ENCODE measurements around the gene POFUT1. TPM values are rescaled to one million over a fixed set of nuclear protein-coding genes. Genes with fewer than 3 reads are reported as not detected.

The POFUT1 gene
- total RNA-seq, 3 donors from 2014 or later (not counting 1 experiment from before 2014, with no cell fraction given) = 9.7 to 14.5 (median 13.2) TPM

DNA sequence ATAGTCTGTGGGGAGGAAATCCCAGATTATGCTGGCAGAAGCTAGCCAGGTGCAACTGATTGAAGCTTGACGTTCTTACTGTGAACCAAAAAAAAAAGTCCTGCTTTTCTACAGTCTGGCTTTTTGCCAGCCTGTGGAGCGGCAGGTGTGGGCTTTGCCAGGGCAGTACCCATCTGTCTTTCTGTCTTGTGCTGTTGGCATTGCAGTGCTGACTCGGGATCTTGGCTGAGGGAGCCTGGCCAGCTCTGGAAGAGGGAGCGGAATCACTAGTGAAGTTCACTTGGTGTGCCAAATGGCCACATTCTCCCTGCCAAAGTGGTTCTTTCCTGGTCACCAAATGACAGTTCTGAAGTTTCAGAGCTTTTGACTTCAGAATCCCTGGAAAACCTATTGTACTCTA, 74.8 kb downstream of the POFUT1 start:
- Mint-ChIP-seq H3K36me3 (no peaks in the 10 kb centered on the region), H3K4me3 (no peak overlapping the region), H3K9me3 (no peaks in the 10 kb centered on the region), H3K4me1 (peaks cover 31 to 38% of the 10 kb centered on the region in 2 donors), H3K27me3 (ENCODE audit: low read depth in 2 of 2) (no peaks in the 10 kb centered on the region), H3K27ac (no peak overlapping the region)
- intact Hi-C loops (cut with micrococcal nuclease) = no loop called here
- no peak for TF ChIP-seq CTCF (IDR thresholded peaks at IDR 0.05)
- DNase-seq (no peak), ATAC-seq (no peak)
- H3K9me3 ChIP-seq (ENCODE audit: control insufficient read depth, insufficient read depth, low read length) = no peaks in the 10 kb centered on the region
- WGBS (ENCODE audit: insufficient coverage) = 90% methylated on average over 4 of the region's 4 CpGs
- no peaks in the 10 kb centered on the region for H3K36me3 ChIP-seq (ENCODE audit: control insufficient read depth, insufficient read depth, low read length)
- no peak overlapping the region for H3K27ac ChIP-seq (ENCODE audit: low read length)
- no peak overlapping the region for H3K4me3 ChIP-seq (ENCODE audit: low read length)
- H3K4me1 ChIP-seq (ENCODE audit: control insufficient read depth, insufficient read depth, low read length) = peaks cover 27% of the 10 kb centered on the region
- no peaks in the 10 kb centered on the region for H3K27me3 ChIP-seq (ENCODE audit: control insufficient read depth, insufficient read depth, low read length)

GRCh38 chr20:32285082-32285620, 77.5 kb downstream of the POFUT1 start:
- ATAC-seq (peak; percentile 20 to 48 (median 40)), DNase-seq (peak in 1 of 2 donors; percentile 27)
- Histone ChIP-seq H3K4me1 (ENCODE audit: control insufficient read depth, insufficient read depth, low read length) (peaks cover 17% of the 10 kb centered on the region), H3K4me3 (ENCODE audit: low read length) (no peak overlapping the region), H3K9me3 (ENCODE audit: control insufficient read depth, insufficient read depth, low read length) (no peaks in the 10 kb centered on the region), H3K36me3 (ENCODE audit: control insufficient read depth, insufficient read depth, low read length) (no peaks in the 10 kb centered on the region), H3K27me3 (ENCODE audit: control insufficient read depth, insufficient read depth, low read length) (no peaks in the 10 kb centered on the region), H3K27ac (ENCODE audit: low read length) (peak overlapping the region; percentile 66)
- TF ChIP-seq CTCF (IDR thresholded peaks at IDR 0.05) = no peak
- 60% methylated on average over 2 of the region's 3 CpGs for WGBS (ENCODE audit: insufficient coverage)
- Mint-ChIP-seq H3K4me1 (peaks cover 28 to 35% of the 10 kb centered on the region in 2 donors), H3K27ac (peak overlapping the region; percentile 77 to 89), H3K4me3 (no peak overlapping the region), H3K9me3 (no peaks in the 10 kb centered on the region), H3K27me3 (ENCODE audit: low read depth in 2 of 2) (no peaks in the 10 kb centered on the region), H3K36me3 (no peaks in the 10 kb centered on the region)
- intact Hi-C loops (cut with micrococcal nuclease) = loop anchor here (2.0 kb wide), 1 partner anchor 78 kb away; the partner anchor contains the start of genes PLAGL2 and POFUT1

DNA sequence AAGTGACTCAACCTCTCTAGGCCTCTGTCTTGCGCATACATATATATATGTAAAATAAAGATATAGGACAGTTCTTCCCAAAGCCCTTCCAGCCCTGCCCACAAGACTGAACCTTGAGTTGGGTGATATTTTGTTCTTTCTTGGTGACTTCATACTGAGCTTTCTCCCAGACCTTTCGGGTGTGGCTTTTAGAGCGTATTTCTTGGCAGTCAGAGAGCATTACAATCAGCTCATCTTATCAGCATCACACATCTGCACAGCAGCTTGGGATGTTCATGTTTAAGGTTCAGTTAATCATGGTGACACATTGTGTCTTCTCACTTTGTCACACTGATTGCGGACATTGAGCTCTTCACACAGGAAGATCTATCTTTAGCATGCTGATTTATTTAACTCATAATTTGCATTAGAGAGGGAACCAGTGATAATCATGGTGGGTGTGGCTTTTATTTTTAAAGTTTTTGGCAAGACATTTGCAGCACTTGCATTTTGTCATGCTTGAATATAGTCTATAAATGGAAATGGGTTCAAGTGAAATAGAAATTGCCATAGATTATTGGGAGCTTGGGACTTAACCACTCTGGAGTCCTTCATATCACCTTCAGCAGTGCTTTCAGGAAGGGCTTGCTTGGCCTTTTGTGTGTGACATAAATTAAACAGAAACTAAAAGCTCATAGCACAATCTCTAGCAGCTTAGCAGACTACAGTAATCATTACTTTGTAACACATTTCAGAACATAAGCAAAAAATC, 78.1 kb downstream of the POFUT1 start:
- Mint-ChIP-seq H3K27ac (peak overlapping the region; percentile 77 to 89), H3K36me3 (no peaks in the 10 kb centered on the region), H3K9me3 (no peaks in the 10 kb centered on the region), H3K4me1 (peaks cover 30 to 35% of the 10 kb centered on the region in 2 donors), H3K27me3 (ENCODE audit: low read depth in 2 of 2) (no peaks in the 10 kb centered on the region), H3K4me3 (peak overlapping the region; percentile 68)
- Histone ChIP-seq H3K27ac (ENCODE audit: low read length) (peak overlapping the region; percentile 66), H3K4me1 (ENCODE audit: control insufficient read depth, insufficient read depth, low read length) (peaks cover 17% of the 10 kb centered on the region), H3K27me3 (ENCODE audit: control insufficient read depth, insufficient read depth, low read length) (no peaks in the 10 kb centered on the region), H3K9me3 (ENCODE audit: control insufficient read depth, insufficient read depth, low read length) (no peaks in the 10 kb centered on the region), H3K36me3 (ENCODE audit: control insufficient read depth, insufficient read depth, low read length) (no peaks in the 10 kb centered on the region), H3K4me3 (ENCODE audit: low read length) (peak overlapping the region; percentile 4)
- intact Hi-C loops (cut with micrococcal nuclease) = loop anchor here (2.0 kb wide), 1 partner anchor 79 kb away; the partner anchor contains the start of genes PLAGL2 and POFUT1
- 6% methylated on average over 3 of the region's 4 CpGs for WGBS (ENCODE audit: insufficient coverage)
- no peak for TF ChIP-seq CTCF (IDR thresholded peaks at IDR 0.05)
- DNase-seq (peak; percentile 20 to 71), ATAC-seq (peak; percentile 89 to 94 (median 91))
